A673 (cell line): Measurements from ENCODE around the gene CCDC13. TPM values are rescaled to one million over a fixed set of nuclear protein-coding genes. Genes with fewer than 3 reads are reported as not detected.

Experiments
- BruUV-seq: library from RNA; stranded (reverse); fragments of 400-500 nt; replicated peaks from 2 replicates; lab custom pipeline; 2021; lab: Mats Ljungman, UMichigan
- CTCF ChIA-PET: fragments of 300-600 bp; sonication (Branson Sonifier 250); formaldehyde crosslinking; loops from one replicate; lab custom pipeline; 2022; ENCODE audit warnings: antibody characterized with exemption; lab: Charles Lee
- POLR2A ChIA-PET: fragments of 300-600 bp; sonication (Branson Sonifier 250); formaldehyde crosslinking; loops from one replicate; lab custom pipeline; 2022; ENCODE audit warnings: antibody characterized with exemption; ENCODE audit not compliant: low non-redundant PET; lab: Charles Lee
- DNase-seq: peaks from one replicate; pipeline ENCODE4 v3.0.0-alpha.2; 2015; ENCODE audit warnings: low spot score
- H3K27ac ChIP-seq: fragments of 200-600 bp; sonication (generic); 2 replicates; pipeline ENCODE4 v1.5.1; 2016; ENCODE audit warnings: mixed run types, low read depth, mild to moderate bottlenecking, mixed read lengths, antibody characterized with exemption, low read length; ENCODE audit not compliant: poor library complexity, severe bottlenecking
- H3K27me3 ChIP-seq: fragments of 200-600 bp; sonication (generic); replicated peaks from 2 replicates; pipeline ENCODE4 v1.6.1; 2017; ENCODE audit warnings: mixed run types, low read depth, mild to moderate bottlenecking, mixed read lengths, antibody characterized with exemption, low read length; ENCODE audit not compliant: insufficient read depth, poor library complexity
- H3K36me3 ChIP-seq: fragments of 200-600 bp; sonication (generic); 2 replicates; pipeline ENCODE4 v1.6.1; 2016; ENCODE audit warnings: mixed run types, mild to moderate bottlenecking, mixed read lengths, antibody characterized with exemption, low read length; ENCODE audit not compliant: insufficient read depth, poor library complexity, severe bottlenecking
- H3K4me1 ChIP-seq: fragments of 200-600 bp; sonication (generic); 2 replicates; pipeline ENCODE4 v1.6.1; 2017; ENCODE audit warnings: mixed run types, mild to moderate bottlenecking, mixed read lengths, antibody characterized with exemption, low read length; ENCODE audit not compliant: insufficient read depth, poor library complexity, severe bottlenecking
- H3K4me3 ChIP-seq: fragments of 200-600 bp; sonication (generic); 2 replicates; pipeline ENCODE4 v1.5.1; 2016; ENCODE audit warnings: low read depth, mixed run types, mild to moderate bottlenecking, mixed read lengths, low read length; ENCODE audit not compliant: poor library complexity, severe bottlenecking
- H3K9me3 ChIP-seq: fragments of 200-600 bp; sonication (generic); 2 replicates; pipeline ENCODE4 v1.6.1; 2016; ENCODE audit warnings: mixed run types, low read depth, mild to moderate bottlenecking, mixed read lengths, antibody characterized with exemption, low read length; ENCODE audit not compliant: poor library complexity, severe bottlenecking
- EZH2 ChIP-seq: fragments of 200-600 bp; sonication (generic); IDR thresholded peaks from 2 replicates; pipeline ENCODE4 v1.6.1; 2017; ENCODE audit warnings: borderline replicate concordance, low read depth, mild to moderate bottlenecking, mixed read lengths, antibody characterized with exemption, low read length; ENCODE audit not compliant: poor library complexity, severe bottlenecking
- intact Hi-C: fragments of 100-400 bp; cut with micrococcal nuclease; formaldehyde crosslinking; loops from one replicate; pipeline ENCODE4 v1.10.0; 2022; ENCODE audit not compliant: unreplicated experiment
- total RNA-seq: library from RNA; stranded (reverse); gene quantifications from 2 replicates; pipeline ENCODE4 v1.2.3, GENCODE V29; 2021
- TF ChIP-seq, protein P1 (sequence below): fragments of 300-800, 200-600 bp; sonication (generic); conservative IDR thresholded peaks from 2 replicates; pipeline ENCODE4 v1.5.1; 2017; ENCODE audit warnings: low read depth, mild to moderate bottlenecking, antibody characterized with exemption, low read length, moderate library complexity, mixed read lengths

The CCDC13 gene
- total RNA-seq, 1 experiment from 2014 or later: not detected

DNA sequence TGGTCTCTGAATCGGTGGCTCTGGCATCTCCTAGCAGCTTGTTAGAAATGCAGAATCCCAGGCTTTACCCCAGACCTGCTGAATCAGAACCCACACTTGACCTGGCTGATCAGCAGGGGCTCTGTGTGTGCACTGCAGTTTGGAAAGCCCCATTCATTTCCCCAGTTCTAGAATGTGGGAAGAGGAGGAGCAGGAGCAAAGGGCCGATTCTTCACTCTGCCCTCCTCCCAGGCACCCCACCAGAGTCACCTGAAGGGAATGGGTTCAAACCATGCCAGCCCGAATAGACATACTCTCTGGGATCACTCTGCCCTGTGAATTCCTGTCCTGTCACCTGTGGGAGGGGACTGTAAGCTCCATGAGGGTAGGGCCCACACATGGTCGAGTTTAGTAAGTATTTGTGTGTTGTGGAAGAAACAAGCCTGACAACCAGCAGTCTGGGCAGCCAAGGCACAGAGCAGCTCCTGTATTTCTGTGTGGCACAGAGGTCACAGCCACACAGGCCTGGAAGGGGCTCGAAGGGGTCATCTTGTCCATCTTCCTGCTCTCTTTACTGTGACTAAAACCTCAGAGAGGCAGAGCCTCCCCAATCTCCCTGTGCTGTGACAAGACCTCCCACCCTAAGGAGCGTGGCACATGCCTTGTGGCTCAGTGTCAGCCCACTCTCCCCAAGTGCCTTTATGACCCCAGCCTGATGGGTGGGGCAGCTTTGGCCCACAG is 41.4 kb downstream of the CCDC13 start:
- no peaks in the 10 kb centered on the region for H3K4me1 ChIP-seq
- no peaks in the 10 kb centered on the region for H3K36me3 ChIP-seq
- BruUV-seq: no TSS peak
- TF ChIP-seq, protein P1, sequence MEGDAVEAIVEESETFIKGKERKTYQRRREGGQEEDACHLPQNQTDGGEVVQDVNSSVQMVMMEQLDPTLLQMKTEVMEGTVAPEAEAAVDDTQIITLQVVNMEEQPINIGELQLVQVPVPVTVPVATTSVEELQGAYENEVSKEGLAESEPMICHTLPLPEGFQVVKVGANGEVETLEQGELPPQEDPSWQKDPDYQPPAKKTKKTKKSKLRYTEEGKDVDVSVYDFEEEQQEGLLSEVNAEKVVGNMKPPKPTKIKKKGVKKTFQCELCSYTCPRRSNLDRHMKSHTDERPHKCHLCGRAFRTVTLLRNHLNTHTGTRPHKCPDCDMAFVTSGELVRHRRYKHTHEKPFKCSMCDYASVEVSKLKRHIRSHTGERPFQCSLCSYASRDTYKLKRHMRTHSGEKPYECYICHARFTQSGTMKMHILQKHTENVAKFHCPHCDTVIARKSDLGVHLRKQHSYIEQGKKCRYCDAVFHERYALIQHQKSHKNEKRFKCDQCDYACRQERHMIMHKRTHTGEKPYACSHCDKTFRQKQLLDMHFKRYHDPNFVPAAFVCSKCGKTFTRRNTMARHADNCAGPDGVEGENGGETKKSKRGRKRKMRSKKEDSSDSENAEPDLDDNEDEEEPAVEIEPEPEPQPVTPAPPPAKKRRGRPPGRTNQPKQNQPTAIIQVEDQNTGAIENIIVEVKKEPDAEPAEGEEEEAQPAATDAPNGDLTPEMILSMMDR: no peak
- TF ChIP-seq EZH2: no peak
- ChIA-PET POLR2A (no interaction called here), CTCF (no interaction called here)
- H3K27me3 ChIP-seq: no peaks in the 10 kb centered on the region
- no peaks in the 10 kb centered on the region for H3K9me3 ChIP-seq
- H3K27ac ChIP-seq: no peak overlapping the region
- H3K4me3 ChIP-seq: no peak overlapping the region
- DNase-seq: no peak
- intact Hi-C loops: no loop called here

GRCh38 chr3:42730706-42731420 is 42.2 kb downstream of the CCDC13 start:
- no TSS peak for BruUV-seq
- Histone ChIP-seq H3K36me3 (no peaks in the 10 kb centered on the region), H3K27me3 (no peaks in the 10 kb centered on the region), H3K9me3 (no peaks in the 10 kb centered on the region), H3K4me1 (no peaks in the 10 kb centered on the region), H3K4me3 (no peak overlapping the region), H3K27ac (no peak overlapping the region)
- CTCF ChIA-PET: no interaction called here
- POLR2A ChIA-PET: no interaction called here
- no peak for DNase-seq
- TF ChIP-seq, protein P1: no peak
- TF ChIP-seq EZH2: no peak
- intact Hi-C loops: no loop called here

DNA sequence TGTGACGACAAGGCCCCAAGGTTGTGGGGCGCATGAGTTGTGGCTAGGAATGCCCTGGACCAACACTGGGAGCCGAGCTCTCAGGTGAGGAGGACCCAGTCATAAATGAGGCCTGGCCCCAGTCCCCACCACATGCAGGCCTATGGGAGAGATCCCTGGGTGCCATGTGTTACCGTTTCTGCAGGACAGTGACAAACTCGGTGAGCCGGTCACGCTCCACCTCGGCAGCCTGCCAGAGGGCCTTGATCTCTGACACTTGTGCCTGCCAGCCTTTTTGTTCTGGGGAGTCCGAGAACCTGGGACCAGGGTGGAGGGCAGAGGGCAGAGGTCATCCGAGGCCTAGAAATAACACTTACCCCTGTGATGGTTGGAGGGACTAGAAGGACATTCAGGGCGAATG is 42.8 kb downstream of the CCDC13 start:
- no peak overlapping the region for H3K4me3 ChIP-seq
- ChIA-PET POLR2A (no interaction called here), CTCF (no interaction called here)
- DNase-seq: no peak
- no peaks in the 10 kb centered on the region for H3K27me3 ChIP-seq
- TF ChIP-seq, protein P1: no peak
- no peak for TF ChIP-seq EZH2
- H3K36me3 ChIP-seq: no peaks in the 10 kb centered on the region
- no peaks in the 10 kb centered on the region for H3K9me3 ChIP-seq
- intact Hi-C loops: no loop called here
- H3K4me1 ChIP-seq: no peaks in the 10 kb centered on the region
- no TSS peak for BruUV-seq
- H3K27ac ChIP-seq: no peak overlapping the region
